EL (cell line): ENCODE data around the gene STAC.
"Not testable (repeated sequence)": the region's sequence is repeated elsewhere in the genome, so short reads cannot be mapped to it uniquely, and the experiment has no call there.

ENCODE experiments used
- DNase-seq: peaks from one replicate; pipeline ENCODE4 v3.0.0-alpha.2; 2016

The STAC gene

GRCh38 chr3:36482880-36483279 is 102.6 kb downstream of the STAC start:
- DNase-seq, result no peak

GRCh38 chr3:36483709-36484108 is 103.4 kb downstream of the STAC start:
- no peak for DNase-seq

GRCh38 chr3:36484386-36484785 is 104.1 kb downstream of the STAC start:
- DNase-seq, result no peak

GRCh38 chr3:36486009-36486795 is 105.9 kb downstream of the STAC start:
- DNase-seq, result no peak

GRCh38 chr3:36487616-36488015 is 107.3 kb downstream of the STAC start:
- DNase-seq, result no peak

GRCh38 chr3:36488077-36488789 is 107.9 kb downstream of the STAC start:
- DNase-seq, result no peak

GRCh38 chr3:36489101-36489500 is 108.8 kb downstream of the STAC start:
- DNase-seq, result no peak

GRCh38 chr3:36489679-36490425 is 109.5 kb downstream of the STAC start:
- no peak for DNase-seq

- no peak for DNase-seq
These were observed 112.7 kb downstream of the STAC start for GRCh38 chr3:36493051-36493450.

- DNase-seq, result peak; percentile 62
These were observed 114.3 kb downstream of the STAC start for GRCh38 chr3:36494461-36495109.

GRCh38 chr3:36496684-36497633 is 116.7 kb downstream of the STAC start:
- peak; percentile 65 for DNase-seq

GRCh38 chr3:36500053-36500452 is 119.7 kb downstream of the STAC start:
- not testable (repeated sequence) for DNase-seq

- DNase-seq, result no peak
These were observed 121.3 kb downstream of the STAC start for GRCh38 chr3:36501616-36502015.

GRCh38 chr3:36505393-36505792 is 125.1 kb downstream of the STAC start:
- DNase-seq, result no peak

GRCh38 chr3:36511791-36512486 is 131.6 kb downstream of the STAC start:
- DNase-seq, result no peak

GRCh38 chr3:36512555-36512954 is 132.3 kb downstream of the STAC start:
- no peak for DNase-seq

GRCh38 chr3:36514171-36514570 is 133.9 kb downstream of the STAC start:
- no peak for DNase-seq

GRCh38 chr3:36519682-36520081 is 139.4 kb downstream of the STAC start:
- DNase-seq, result no peak

GRCh38 chr3:36520241-36521006 is 140.1 kb downstream of the STAC start:
- DNase-seq, result no peak

- no peak for DNase-seq
These were observed 140.7 kb downstream of the STAC start for GRCh38 chr3:36521007-36521379.

GRCh38 chr3:36524560-36524959 is 144.3 kb downstream of the STAC start:
- peak; percentile 9 for DNase-seq
